ENCODE data around the gene LIPM.

The LIPM gene

DNA sequence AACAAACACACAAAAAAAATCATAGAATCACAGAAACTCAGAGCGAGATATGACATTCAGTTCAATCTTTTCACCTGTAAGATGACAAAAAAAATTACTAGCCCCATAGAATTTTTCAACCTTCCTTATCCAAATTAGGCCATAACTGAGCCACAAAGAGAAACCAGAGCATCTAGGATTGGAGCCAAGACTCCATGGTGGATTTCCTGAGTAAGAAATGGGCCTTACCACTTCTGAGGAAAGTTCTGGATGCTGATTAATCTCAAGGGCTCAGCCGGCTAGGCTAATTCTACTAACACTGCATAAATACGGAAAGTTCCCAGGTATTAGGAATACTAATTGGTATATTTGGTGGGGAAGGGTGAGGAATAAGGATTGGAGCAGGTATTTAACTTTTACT lies 16.8 kb downstream of the LIPM start:
- Histone ChIP-seq H3K4me3 (ENCODE audit: low read length in 2 of 2) (no peak overlapping the region), H2BK15ac (ENCODE audit: low read length) (no peak overlapping the region), H3K36me3 (replicated peaks in 1 of 2; ENCODE audit: control insufficient read depth in 2 of 2, insufficient read depth in 2 of 2, low read length in 2 of 2) (no peaks in the 10 kb centered on the region), H2BK5ac (ENCODE audit: low read length) (no peak overlapping the region), H3K14ac (ENCODE audit: low read length) (no peak overlapping the region), H3K18ac (ENCODE audit: low read length) (no peak overlapping the region), H3K27ac (replicated peaks; ENCODE audit: low read length) (no peak overlapping the region), H3K79me1 (ENCODE audit: low read depth, low read length) (no peaks in the 10 kb centered on the region), H3K4me2 (ENCODE audit: insufficient read depth, low read length, poor library complexity, severe bottlenecking) (no peak overlapping the region), H3K4ac (ENCODE audit: low read length) (no peak overlapping the region), H2BK12ac (ENCODE audit: low read length) (no peak overlapping the region), H3K9ac (ENCODE audit: low read depth, low read length, poor library complexity) (no peak overlapping the region), H2AFZ (ENCODE audit: low read length) (no peak overlapping the region), H4K91ac (ENCODE audit: low read depth, low read length, poor library complexity) (no peak overlapping the region), H2BK120ac (ENCODE audit: low read depth, low read length) (no peak overlapping the region), H3K4me1 (ENCODE audit: control insufficient read depth in 2 of 2, insufficient read depth in 1 of 2, low read depth in 1 of 2, low read length in 2 of 2) (no peaks in the 10 kb centered on the region), H3K23ac (ENCODE audit: low read depth, low read length, poor library complexity) (no peak overlapping the region), H2AK5ac (ENCODE audit: low read depth, low read length) (no peak overlapping the region), H3K27me3 (ENCODE audit: control insufficient read depth in 3 of 3, insufficient read depth in 3 of 3, low read depth in 1 of 3, low read length in 3 of 3) (no peaks in the 10 kb centered on the region), H4K8ac (ENCODE audit: low read depth, low read length) (no peak overlapping the region), H3K9me3 (replicated peaks in 1 of 2; ENCODE audit: control insufficient read depth in 2 of 2, insufficient read depth in 1 of 2, low read depth in 1 of 2, low read length in 2 of 2) (no peaks in the 10 kb centered on the region)
- no peak for DNase-seq (ENCODE audit: low spot score)
- no CpG with 5 or more reads among the region's 3 CpGs for WGBS, 2 donors (ENCODE audit: extremely low coverage in 2 of 2, insufficient read length in 2 of 2, insufficient replicate concordance in 1 of 2)

- H3K79me1 ChIP-seq (ENCODE audit: low read depth, low read length): no peaks in the 10 kb centered on the region
- no peak overlapping the region for H4K8ac ChIP-seq (ENCODE audit: low read depth, low read length)
- H3K27ac ChIP-seq (replicated peaks; ENCODE audit: low read length): no peak overlapping the region
- no peak overlapping the region for H2BK12ac ChIP-seq (ENCODE audit: low read length)
- no peak overlapping the region for H3K23ac ChIP-seq (ENCODE audit: low read depth, low read length, poor library complexity)
- H3K9ac ChIP-seq (ENCODE audit: low read depth, low read length, poor library complexity): no peak overlapping the region
- H4K91ac ChIP-seq (ENCODE audit: low read depth, low read length, poor library complexity): no peak overlapping the region
- H2AK5ac ChIP-seq (ENCODE audit: low read depth, low read length): no peak overlapping the region
- no peak overlapping the region for H2BK5ac ChIP-seq (ENCODE audit: low read length)
- no peaks in the 10 kb centered on the region for H3K27me3 ChIP-seq (ENCODE audit: control insufficient read depth in 3 of 3, insufficient read depth in 3 of 3, low read depth in 1 of 3, low read length in 3 of 3)
- no peak overlapping the region for H3K14ac ChIP-seq (ENCODE audit: low read length)
- no peak overlapping the region for H2BK15ac ChIP-seq (ENCODE audit: low read length)
- no peak overlapping the region for H3K4ac ChIP-seq (ENCODE audit: low read length)
- no peak overlapping the region for H3K18ac ChIP-seq (ENCODE audit: low read length)
- H2BK120ac ChIP-seq (ENCODE audit: low read depth, low read length): no peak overlapping the region
- H3K4me1 ChIP-seq (ENCODE audit: control insufficient read depth in 2 of 2, insufficient read depth in 1 of 2, low read depth in 1 of 2, low read length in 2 of 2): no peaks in the 10 kb centered on the region
- H2AFZ ChIP-seq (ENCODE audit: low read length): no peak overlapping the region
- no peak overlapping the region for H3K4me2 ChIP-seq (ENCODE audit: insufficient read depth, low read length, poor library complexity, severe bottlenecking)
- H3K9me3 ChIP-seq (replicated peaks in 1 of 2; ENCODE audit: control insufficient read depth in 2 of 2, insufficient read depth in 1 of 2, low read depth in 1 of 2, low read length in 2 of 2): no peaks in the 10 kb centered on the region
- no peaks in the 10 kb centered on the region for H3K36me3 ChIP-seq (replicated peaks in 1 of 2; ENCODE audit: control insufficient read depth in 2 of 2, insufficient read depth in 2 of 2, low read length in 2 of 2)
- no peak for DNase-seq (ENCODE audit: low spot score)
- no peak overlapping the region for H3K4me3 ChIP-seq (ENCODE audit: low read length in 2 of 2)
These were observed 18.3 kb downstream of the LIPM start for GRCh38 chr10:88820748-88821401.

- no peak overlapping the region for H3K9ac ChIP-seq (ENCODE audit: low read depth, low read length, poor library complexity)
These were observed 23.9 kb downstream of the LIPM start for GRCh38 chr10:88826388-88826787.

GRCh38 chr10:88827671-88828070 lies 25.1 kb downstream of the LIPM start:
- WGBS, 2 donors (ENCODE audit: extremely low coverage in 2 of 2, insufficient read length in 2 of 2, insufficient replicate concordance in 1 of 2): no CpG with 5 or more reads among the region's 2 CpGs
- no peak overlapping the region for H3K4me2 ChIP-seq (ENCODE audit: insufficient read depth, low read length, poor library complexity, severe bottlenecking)
- H2BK12ac ChIP-seq (ENCODE audit: low read length): no peak overlapping the region
- no peak overlapping the region for H3K14ac ChIP-seq (ENCODE audit: low read length)
- H3K4ac ChIP-seq (ENCODE audit: low read length): no peak overlapping the region
- no peak overlapping the region for H3K23ac ChIP-seq (ENCODE audit: low read depth, low read length, poor library complexity)
- no peak overlapping the region for H3K4me3 ChIP-seq (ENCODE audit: low read length in 2 of 2)
- no peaks in the 10 kb centered on the region for H3K9me3 ChIP-seq (replicated peaks in 1 of 2; ENCODE audit: control insufficient read depth in 2 of 2, insufficient read depth in 1 of 2, low read depth in 1 of 2, low read length in 2 of 2)
- no peak overlapping the region for H4K91ac ChIP-seq (ENCODE audit: low read depth, low read length, poor library complexity)
- H2BK15ac ChIP-seq (ENCODE audit: low read length): no peak overlapping the region
- H3K27me3 ChIP-seq (ENCODE audit: control insufficient read depth in 3 of 3, insufficient read depth in 3 of 3, low read depth in 1 of 3, low read length in 3 of 3): peaks cover 0 to 2% (median 0%) of the 10 kb centered on the region in 3 experiments
- H3K27ac ChIP-seq (replicated peaks; ENCODE audit: low read length): no peak overlapping the region
- no peaks in the 10 kb centered on the region for H3K36me3 ChIP-seq (replicated peaks in 1 of 2; ENCODE audit: control insufficient read depth in 2 of 2, insufficient read depth in 2 of 2, low read length in 2 of 2)
- H2BK5ac ChIP-seq (ENCODE audit: low read length): no peak overlapping the region
- no peak overlapping the region for H4K8ac ChIP-seq (ENCODE audit: low read depth, low read length)
- no peak for DNase-seq (ENCODE audit: low spot score)
- H3K79me1 ChIP-seq (ENCODE audit: low read depth, low read length): no peaks in the 10 kb centered on the region
- H2AFZ ChIP-seq (ENCODE audit: low read length): no peak overlapping the region
- no peak overlapping the region for H2BK120ac ChIP-seq (ENCODE audit: low read depth, low read length)
- no peak overlapping the region for H3K9ac ChIP-seq (ENCODE audit: low read depth, low read length, poor library complexity)
- H3K4me1 ChIP-seq (ENCODE audit: control insufficient read depth in 2 of 2, insufficient read depth in 1 of 2, low read depth in 1 of 2, low read length in 2 of 2): no peaks in the 10 kb centered on the region
- H2AK5ac ChIP-seq (ENCODE audit: low read depth, low read length): no peak overlapping the region
- no peak overlapping the region for H3K18ac ChIP-seq (ENCODE audit: low read length)

More at GRCh38 chr10:88826388-88826787, 23.9 kb downstream of the LIPM start:
- Histone ChIP-seq H3K4me2 (ENCODE audit: insufficient read depth, low read length, poor library complexity, severe bottlenecking) (no peak overlapping the region), H3K9me3 (replicated peaks in 1 of 2; ENCODE audit: control insufficient read depth in 2 of 2, insufficient read depth in 1 of 2, low read depth in 1 of 2, low read length in 2 of 2) (no peaks in the 10 kb centered on the region), H2BK12ac (ENCODE audit: low read length) (no peak overlapping the region), H2AFZ (ENCODE audit: low read length) (no peak overlapping the region), H3K14ac (ENCODE audit: low read length) (no peak overlapping the region), H2AK5ac (ENCODE audit: low read depth, low read length) (no peak overlapping the region), H3K23ac (ENCODE audit: low read depth, low read length, poor library complexity) (no peak overlapping the region), H3K4me1 (ENCODE audit: control insufficient read depth in 2 of 2, insufficient read depth in 1 of 2, low read depth in 1 of 2, low read length in 2 of 2) (no peaks in the 10 kb centered on the region), H4K8ac (ENCODE audit: low read depth, low read length) (no peak overlapping the region), H2BK15ac (ENCODE audit: low read length) (no peak overlapping the region), H3K27me3 (ENCODE audit: control insufficient read depth in 3 of 3, insufficient read depth in 3 of 3, low read depth in 1 of 3, low read length in 3 of 3) (peaks cover 0 to 2% (median 0%) of the 10 kb centered on the region in 3 experiments), H3K4me3 (ENCODE audit: low read length in 2 of 2) (no peak overlapping the region), H3K18ac (ENCODE audit: low read length) (no peak overlapping the region), H3K4ac (ENCODE audit: low read length) (no peak overlapping the region), H2BK120ac (ENCODE audit: low read depth, low read length) (no peak overlapping the region), H4K91ac (ENCODE audit: low read depth, low read length, poor library complexity) (no peak overlapping the region), H3K79me1 (ENCODE audit: low read depth, low read length) (no peaks in the 10 kb centered on the region), H3K27ac (replicated peaks; ENCODE audit: low read length) (no peak overlapping the region), H3K36me3 (replicated peaks in 1 of 2; ENCODE audit: control insufficient read depth in 2 of 2, insufficient read depth in 2 of 2, low read length in 2 of 2) (no peaks in the 10 kb centered on the region), H2BK5ac (ENCODE audit: low read length) (no peak overlapping the region)
- WGBS, 2 donors (ENCODE audit: extremely low coverage in 2 of 2, insufficient read length in 2 of 2, insufficient replicate concordance in 1 of 2): no CpG with 5 or more reads among the region's 4 CpGs
- DNase-seq (ENCODE audit: low spot score): no peak

Data from neuronal stem cell (in vitro differentiated cells).